ENCODE measurements around the gene SH2D6.
"Not testable (repeated sequence)": the region's sequence is repeated elsewhere in the genome, so short reads cannot be mapped to it uniquely, and the experiment has no call there.

Gene SH2D6

GRCh38 chr2:85377083-85377482 is 41.4 kb upstream of the SH2D6 start:
- Histone ChIP-seq H3K4me1 (no peaks in the 10 kb centered on the region), H3K9me3 (no peaks in the 10 kb centered on the region), H3K4me3 (ENCODE audit: low read depth, low read length) (no peak overlapping the region), H3K36me3 (no peaks in the 10 kb centered on the region), H3K27me3 (no peaks in the 10 kb centered on the region)
- TF ChIP-seq CTCF (IDR thresholded peaks at IDR 0.05; ENCODE audit: low read depth, low read length): no peak
- DNase-seq: no peak

GRCh38 chr2:85378257-85378656 is 40.3 kb upstream of the SH2D6 start:
- TF ChIP-seq CTCF (IDR thresholded peaks at IDR 0.05; ENCODE audit: low read depth, low read length): no peak
- no peaks in the 10 kb centered on the region for H3K9me3 ChIP-seq
- no peak overlapping the region for H3K4me3 ChIP-seq (ENCODE audit: low read depth, low read length)
- no peaks in the 10 kb centered on the region for H3K36me3 ChIP-seq
- DNase-seq: no peak
- H3K27me3 ChIP-seq: no peaks in the 10 kb centered on the region
- no peaks in the 10 kb centered on the region for H3K4me1 ChIP-seq

- no peak for TF ChIP-seq CTCF (IDR thresholded peaks at IDR 0.05; ENCODE audit: low read depth, low read length)
- Histone ChIP-seq H3K4me1 (no peaks in the 10 kb centered on the region), H3K9me3 (no peaks in the 10 kb centered on the region), H3K27me3 (no peaks in the 10 kb centered on the region), H3K4me3 (ENCODE audit: low read depth, low read length) (no peak overlapping the region), H3K36me3 (no peaks in the 10 kb centered on the region)
- DNase-seq: no peak
Observed at GRCh38 chr2:85380048-85380447, 38.5 kb upstream of the SH2D6 start.

GRCh38 chr2:85383151-85383550 is 35.4 kb upstream of the SH2D6 start:
- H3K9me3 ChIP-seq; DNase-seq; H3K27me3 ChIP-seq; H3K4me1 ChIP-seq; H3K36me3 ChIP-seq; H3K4me3 ChIP-seq (ENCODE audit: low read depth, low read length): not testable (repeated sequence)

- no peaks in the 10 kb centered on the region for H3K36me3 ChIP-seq
- no peaks in the 10 kb centered on the region for H3K9me3 ChIP-seq
- TF ChIP-seq CTCF (IDR thresholded peaks at IDR 0.05; ENCODE audit: low read depth, low read length): no peak
- H3K4me1 ChIP-seq: no peaks in the 10 kb centered on the region
- no peak overlapping the region for H3K4me3 ChIP-seq (ENCODE audit: low read depth, low read length)
- DNase-seq: no peak
- H3K27me3 ChIP-seq: no peaks in the 10 kb centered on the region
Observed at GRCh38 chr2:85383850-85384249, 34.7 kb upstream of the SH2D6 start.

GRCh38 chr2:85385746-85386145 is 32.8 kb upstream of the SH2D6 start:
- Histone ChIP-seq H3K36me3 (no peaks in the 10 kb centered on the region), H3K4me3 (ENCODE audit: low read depth, low read length) (no peak overlapping the region), H3K4me1 (no peaks in the 10 kb centered on the region), H3K9me3 (no peaks in the 10 kb centered on the region), H3K27me3 (no peaks in the 10 kb centered on the region)
- no peak for DNase-seq
- no peak for TF ChIP-seq CTCF (IDR thresholded peaks at IDR 0.05; ENCODE audit: low read depth, low read length)

GRCh38 chr2:85387754-85388153 is 30.8 kb upstream of the SH2D6 start:
- no peaks in the 10 kb centered on the region for H3K36me3 ChIP-seq
- no peak for TF ChIP-seq CTCF (IDR thresholded peaks at IDR 0.05; ENCODE audit: low read depth, low read length)
- DNase-seq: no peak

More at GRCh38 chr2:85387754-85388153, 30.8 kb upstream of the SH2D6 start:
- Histone ChIP-seq H3K27me3 (no peaks in the 10 kb centered on the region), H3K4me1 (no peaks in the 10 kb centered on the region), H3K9me3 (no peaks in the 10 kb centered on the region), H3K4me3 (ENCODE audit: low read depth, low read length) (no peak overlapping the region)

Data from BE2C (cell line).